B cell (primary cell): Measurements from ENCODE around the gene ADORA2A.

ENCODE experiments used
- CTCF ChIP-seq: fragments of 200-600 bp; IDR thresholded peaks from one replicate; pipeline ENCODE4 v1.8.0; 2022; ENCODE audit warnings: antibody characterized with exemption, mild to moderate bottlenecking
- EZH2 ChIP-seq: IDR thresholded peaks from 2 replicates; pipeline ENCODE4 v1.6.1; 2012; ENCODE audit warnings: borderline replicate concordance, low read depth, mild to moderate bottlenecking, moderate library complexity, low read length; ENCODE audit not compliant: insufficient read depth, poor library complexity, severe bottlenecking

- no peak for TF ChIP-seq EZH2
- TF ChIP-seq CTCF = no peak
These were observed 17.1 kb upstream of the ADORA2A start for GRCh38 chr22:24410110-24410856.
